IPS-18c (cell line): Measurements from ENCODE around the gene INHBE.

Experiments
- H3K4me3 ChIP-seq: 2 replicates; pipeline ENCODE4 v1.7.0; 2013; ENCODE audit warnings: low read depth, mild to moderate bottlenecking, low read length, moderate library complexity; ENCODE audit not compliant: insufficient read depth
- H3K9me3 ChIP-seq: one replicate; pipeline ENCODE4 v1.6.1; 2013; ENCODE audit warnings: mild to moderate bottlenecking, low read length, moderate library complexity; ENCODE audit not compliant: control insufficient read depth, insufficient read depth

INHBE gene

GRCh38 chr12:57455374-57456144 lies 452 bp downstream of the INHBE start:
- peak overlapping the region; percentile 52 for H3K4me3 ChIP-seq
- H3K9me3 ChIP-seq, result no peaks in the 10 kb centered on the region

DNA sequence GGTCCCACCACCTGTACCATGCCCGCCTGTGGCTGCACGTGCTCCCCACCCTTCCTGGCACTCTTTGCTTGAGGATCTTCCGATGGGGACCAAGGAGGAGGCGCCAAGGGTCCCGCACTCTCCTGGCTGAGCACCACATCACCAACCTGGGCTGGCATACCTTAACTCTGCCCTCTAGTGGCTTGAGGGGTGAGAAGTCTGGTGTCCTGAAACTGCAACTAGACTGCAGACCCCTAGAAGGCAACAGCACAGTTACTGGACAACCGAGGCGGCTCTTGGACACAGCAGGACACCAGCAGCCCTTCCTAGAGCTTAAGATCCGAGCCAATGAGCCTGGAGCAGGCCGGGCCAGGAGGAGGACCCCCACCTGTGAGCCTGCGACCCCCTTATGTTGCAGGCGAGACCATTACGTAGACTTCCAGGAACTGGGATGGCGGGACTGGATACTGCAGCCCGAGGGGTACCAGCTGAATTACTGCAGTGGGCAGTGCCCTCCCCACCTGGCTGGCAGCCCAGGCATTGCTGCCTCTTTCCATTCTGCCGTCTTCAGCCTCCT lies 1.1 kb downstream of the INHBE start:
- Histone ChIP-seq H3K4me3 (peak overlapping the region; percentile 52), H3K9me3 (no peaks in the 10 kb centered on the region)

DNA sequence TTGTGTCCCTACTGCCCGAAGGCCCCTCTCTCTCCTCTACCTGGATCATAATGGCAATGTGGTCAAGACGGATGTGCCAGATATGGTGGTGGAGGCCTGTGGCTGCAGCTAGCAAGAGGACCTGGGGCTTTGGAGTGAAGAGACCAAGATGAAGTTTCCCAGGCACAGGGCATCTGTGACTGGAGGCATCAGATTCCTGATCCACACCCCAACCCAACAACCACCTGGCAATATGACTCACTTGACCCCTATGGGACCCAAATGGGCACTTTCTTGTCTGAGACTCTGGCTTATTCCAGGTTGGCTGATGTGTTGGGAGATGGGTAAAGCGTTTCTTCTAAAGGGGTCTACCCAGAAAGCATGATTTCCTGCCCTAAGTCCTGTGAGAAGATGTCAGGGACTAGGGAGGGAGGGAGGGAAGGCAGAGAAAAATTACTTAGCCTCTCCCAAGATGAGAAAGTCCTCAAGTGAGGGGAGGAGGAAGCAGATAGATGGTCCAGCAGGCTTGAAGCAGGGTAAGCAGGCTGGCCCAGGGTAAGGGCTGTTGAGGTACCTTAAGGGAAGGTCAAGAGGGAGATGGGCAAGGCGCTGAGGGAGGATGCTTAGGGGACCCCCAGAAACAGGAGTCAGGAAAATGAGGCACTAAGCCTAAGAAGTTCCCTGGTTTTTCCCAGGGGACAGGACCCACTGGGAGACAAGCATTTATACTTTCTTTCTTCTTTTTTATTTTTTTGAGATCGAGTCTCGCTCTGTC lies 1.8 kb downstream of the INHBE start:
- Histone ChIP-seq H3K4me3 (no peak overlapping the region), H3K9me3 (no peaks in the 10 kb centered on the region)

DNA sequence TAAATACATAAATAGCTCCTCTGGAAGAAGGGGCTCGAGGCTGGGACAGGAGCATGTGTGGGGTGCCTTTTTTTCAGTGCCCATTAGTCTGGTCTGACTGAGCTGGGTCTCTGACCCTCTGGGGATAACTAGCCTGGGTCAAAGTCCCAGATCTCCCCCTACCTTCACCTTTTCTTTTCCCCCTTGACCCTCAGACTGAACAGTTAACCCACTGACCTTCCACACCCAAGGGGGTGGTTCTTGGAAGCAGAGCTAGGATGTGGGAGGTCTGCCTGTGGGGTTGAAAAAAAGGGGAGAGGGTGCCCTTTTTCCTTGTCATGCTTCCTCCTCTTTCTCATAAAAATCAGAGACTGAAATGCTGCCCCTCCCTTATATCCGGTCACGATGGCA lies 3.6 kb downstream of the INHBE start:
- Histone ChIP-seq H3K4me3 (peak overlapping the region; percentile 80), H3K9me3 (no peaks in the 10 kb centered on the region)

- Histone ChIP-seq H3K9me3 (no peaks in the 10 kb centered on the region), H3K4me3 (peak overlapping the region; percentile 80)
These were observed 4.1 kb downstream of the INHBE start for GRCh38 chr12:57459055-57459749.

DNA sequence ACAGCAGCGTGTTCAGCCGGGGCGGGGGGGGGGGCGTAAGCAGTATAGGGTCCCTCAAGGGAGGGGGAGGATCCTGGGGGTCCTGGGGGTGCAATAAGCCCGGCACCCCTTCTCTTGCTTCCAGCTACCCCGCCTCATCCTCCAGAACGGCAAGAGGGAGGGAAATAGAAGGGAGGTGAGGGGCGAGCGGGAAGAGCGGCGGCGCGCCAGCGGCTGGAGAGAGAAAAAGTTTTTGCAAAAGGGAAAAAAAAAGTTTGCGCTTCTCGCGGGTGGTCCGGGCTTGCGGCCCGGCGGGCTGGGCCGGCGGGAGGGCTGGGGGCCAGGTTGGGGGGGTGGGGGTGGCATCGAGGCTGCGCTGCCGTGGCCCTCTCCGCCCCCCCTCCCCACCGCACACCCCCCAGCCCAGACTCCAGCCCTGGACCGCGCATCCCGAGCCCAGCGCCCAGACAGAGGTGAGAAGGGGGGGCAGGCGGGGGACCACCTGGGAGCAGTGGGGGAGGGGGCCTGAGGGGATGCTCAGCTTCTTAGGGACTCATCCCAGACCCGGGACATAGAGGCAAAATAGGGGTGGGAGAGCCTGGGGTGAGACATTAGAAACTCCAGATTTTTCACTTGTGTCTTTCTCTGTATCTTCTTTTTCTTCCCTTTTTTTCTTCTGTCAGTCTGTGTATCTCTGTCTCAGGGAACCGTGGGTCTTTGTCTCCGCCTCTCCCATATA lies 4.8 kb downstream of the INHBE start, which contains the start of gene GLI1:
Gene GLI1 (plus strand): TSS at position 36 of the 718 bp plus-strand sequence. CDS start 3,907 bp downstream, outside the sequence.
- no peaks in the 10 kb centered on the region for H3K9me3 ChIP-seq

DNA sequence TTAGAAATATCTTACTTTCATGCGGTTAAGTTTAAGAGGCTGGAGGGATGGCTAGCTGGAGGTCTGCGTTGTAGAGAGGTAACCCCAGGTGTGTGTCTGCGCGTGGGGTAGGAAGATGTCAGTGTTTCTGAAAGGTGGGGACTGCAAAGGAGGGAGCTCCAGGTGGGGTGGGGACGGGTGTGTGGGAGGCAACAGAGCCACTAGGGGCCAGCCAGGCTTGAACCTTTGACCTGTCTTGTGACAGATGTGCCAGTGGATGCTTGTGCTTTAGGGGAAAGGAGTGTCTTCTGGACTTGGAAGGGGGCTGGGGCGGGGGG lies 5.3 kb downstream of the INHBE start:
- Histone ChIP-seq H3K9me3 (no peaks in the 10 kb centered on the region), H3K4me3 (peak overlapping the region; percentile 64)

More for the DNA sequence above, 4.8 kb downstream of the INHBE start, which contains the start of gene GLI1:
- H3K4me3 ChIP-seq, result peak within 1 kb of the TSS; percentile 80

DNA sequence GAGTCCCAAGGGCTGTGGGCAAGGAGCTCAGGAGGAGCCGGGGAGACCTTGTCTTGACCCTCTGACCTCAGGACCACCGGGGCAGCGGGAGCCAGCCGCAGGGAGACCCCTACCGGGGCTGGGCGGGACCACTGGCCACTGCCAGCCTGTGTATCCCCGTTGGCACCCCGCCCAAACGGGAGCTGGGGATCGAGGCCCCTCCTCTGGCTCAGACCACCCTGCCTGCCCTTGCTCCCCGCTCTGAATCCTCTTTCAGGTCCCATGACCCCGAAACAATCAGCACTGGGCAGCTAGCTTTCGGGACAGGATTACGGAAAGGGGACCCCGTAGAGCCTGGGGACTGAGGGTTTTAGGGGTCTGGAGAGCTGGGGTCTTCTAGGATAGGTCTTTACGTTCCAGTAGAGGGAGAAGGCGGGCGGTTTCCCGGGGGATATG lies 5.8 kb downstream of the INHBE start:
- H3K4me3 ChIP-seq, result peak overlapping the region; percentile 64
- H3K9me3 ChIP-seq, result no peaks in the 10 kb centered on the region

- H3K9me3 ChIP-seq, result no peaks in the 10 kb centered on the region
These were observed 6.3 kb downstream of the INHBE start for GRCh38 chr12:57461276-57461916.

GRCh38 chr12:57461917-57462250 lies 6.8 kb downstream of the INHBE start:
- peak overlapping the region; percentile 64 for H3K4me3 ChIP-seq
- no peaks in the 10 kb centered on the region for H3K9me3 ChIP-seq

More at GRCh38 chr12:57461276-57461916, 6.3 kb downstream of the INHBE start:
- H3K4me3 ChIP-seq, result peak overlapping the region; percentile 64

DNA sequence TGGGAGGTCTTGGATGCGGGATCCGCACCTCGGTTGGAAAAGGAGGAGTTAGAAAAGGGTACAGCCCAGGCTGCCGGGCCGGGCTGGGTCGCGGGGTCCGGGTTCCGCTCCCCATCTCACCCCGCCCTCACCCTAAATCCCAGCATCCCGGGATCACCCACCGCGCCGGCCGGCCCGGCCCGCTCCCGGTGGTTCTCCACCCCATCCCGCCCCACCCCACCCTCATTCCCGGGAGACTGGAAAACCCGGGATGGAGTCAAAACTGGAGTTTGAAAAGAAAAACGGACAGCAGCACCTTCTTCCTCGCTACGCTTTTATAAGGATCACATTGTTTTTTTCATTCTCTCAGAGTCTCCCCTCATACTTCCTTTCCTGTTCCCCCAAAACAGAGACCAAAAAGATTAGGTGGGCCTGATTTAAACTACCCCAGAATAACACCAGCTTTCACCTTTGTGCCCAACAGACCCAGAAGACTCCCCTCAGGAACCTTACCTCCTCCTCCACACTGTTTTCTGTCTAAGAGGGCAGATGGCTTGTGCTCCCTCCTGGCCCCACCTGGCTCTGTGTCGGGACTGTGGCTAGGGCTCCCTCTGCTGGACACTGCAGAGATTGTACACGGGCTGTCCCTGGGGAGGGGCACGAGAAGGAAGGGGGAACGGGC lies 7.3 kb downstream of the INHBE start:
- Histone ChIP-seq H3K4me3 (peak overlapping the region; percentile 64), H3K9me3 (no peaks in the 10 kb centered on the region)

GRCh38 chr12:57462912-57463253 lies 7.8 kb downstream of the INHBE start:
- Histone ChIP-seq H3K4me3 (0 out of 2 replicates have a peak overlapping the region, but pooled peaks have one; percentile 64), H3K9me3 (no peaks in the 10 kb centered on the region)

DNA sequence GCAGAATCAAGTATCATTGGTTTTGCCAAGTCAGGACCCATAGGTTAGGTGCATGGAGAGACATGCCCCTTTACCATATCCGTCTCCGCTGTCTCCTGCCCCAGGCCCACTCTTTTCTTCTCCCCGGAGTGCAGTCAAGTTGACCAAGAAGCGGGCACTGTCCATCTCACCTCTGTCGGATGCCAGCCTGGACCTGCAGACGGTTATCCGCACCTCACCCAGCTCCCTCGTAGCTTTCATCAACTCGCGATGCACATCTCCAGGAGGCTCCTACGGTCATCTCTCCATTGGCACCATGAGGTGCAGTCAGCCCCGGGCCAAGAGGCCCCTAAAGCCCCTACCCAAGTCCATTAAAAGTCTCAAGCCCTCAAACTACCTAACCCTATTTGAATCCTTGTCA lies 9.5 kb downstream of the INHBE start:
- Histone ChIP-seq H3K4me3 (no peak overlapping the region), H3K9me3 (no peaks in the 10 kb centered on the region)

- Histone ChIP-seq H3K4me3 (no peak overlapping the region), H3K9me3 (no peaks in the 10 kb centered on the region)
These were observed 10.1 kb downstream of the INHBE start for GRCh38 chr12:57465030-57465746.

- no peak overlapping the region for H3K4me3 ChIP-seq
- no peaks in the 10 kb centered on the region for H3K9me3 ChIP-seq
These were observed 10.8 kb downstream of the INHBE start for GRCh38 chr12:57465747-57466505.
